Measurements from ENCODE around the gene TMEM184C.

The TMEM184C gene

GRCh38 chr4:147599206-147599605 is 18.0 kb upstream of the TMEM184C start:
- DNase-seq (ENCODE audit: low spot score) (no peak), FAIRE-seq (no peak)

GRCh38 chr4:147599769-147600168 is 17.4 kb upstream of the TMEM184C start:
- DNase-seq (ENCODE audit: low spot score) (no peak), FAIRE-seq (no peak)

GRCh38 chr4:147605499-147605898 is 11.7 kb upstream of the TMEM184C start:
- FAIRE-seq (no peak), DNase-seq (ENCODE audit: low spot score) (no peak)

GRCh38 chr4:147607471-147607870 is 9.7 kb upstream of the TMEM184C start:
- FAIRE-seq: no peak
- DNase-seq (ENCODE audit: low spot score): no peak

- FAIRE-seq: no peak
- no peak for DNase-seq (ENCODE audit: low spot score)
These were observed 6.5 kb upstream of the TMEM184C start for GRCh38 chr4:147610686-147611085.

- DNase-seq (ENCODE audit: low spot score) (no peak), FAIRE-seq (no peak)
These were observed 386 bp upstream of the TMEM184C start for GRCh38 chr4:147616849-147617172.

- no peak for DNase-seq (ENCODE audit: low spot score)
- FAIRE-seq: no peak
These were observed 869 bp downstream of the TMEM184C start for GRCh38 chr4:147617841-147618691.

GRCh38 chr4:147620315-147620714 is 3.1 kb downstream of the TMEM184C start:
- DNase-seq (ENCODE audit: low spot score) (no peak), FAIRE-seq (no peak)

GRCh38 chr4:147625733-147626132 is 8.5 kb downstream of the TMEM184C start:
- no peak for DNase-seq (ENCODE audit: low spot score)
- FAIRE-seq: no peak

GRCh38 chr4:147626903-147627302 is 9.7 kb downstream of the TMEM184C start:
- no peak for FAIRE-seq
- DNase-seq (ENCODE audit: low spot score): no peak

- DNase-seq (ENCODE audit: low spot score) (no peak), FAIRE-seq (no peak)
These were observed 11.2 kb downstream of the TMEM184C start for GRCh38 chr4:147628415-147628814.

GRCh38 chr4:147629783-147630730 is 12.9 kb downstream of the TMEM184C start:
- no peak for FAIRE-seq

GRCh38 chr4:147633113-147633512 is 15.9 kb downstream of the TMEM184C start:
- FAIRE-seq: no peak
- DNase-seq (ENCODE audit: low spot score): no peak

More at GRCh38 chr4:147629783-147630730, 12.9 kb downstream of the TMEM184C start:
- no peak for DNase-seq (ENCODE audit: low spot score)

GRCh38 chr4:147633643-147634042 is 16.4 kb downstream of the TMEM184C start:
- no peak for DNase-seq (ENCODE audit: low spot score)
- FAIRE-seq: no peak

- no peak for DNase-seq (ENCODE audit: low spot score)
- no peak for FAIRE-seq
These were observed 18.2 kb downstream of the TMEM184C start for GRCh38 chr4:147635348-147635747.

GRCh38 chr4:147638365-147638764 is 21.2 kb downstream of the TMEM184C start:
- DNase-seq (ENCODE audit: low spot score) (no peak), FAIRE-seq (no peak)

GRCh38 chr4:147638942-147639341 is 21.7 kb downstream of the TMEM184C start:
- DNase-seq (ENCODE audit: low spot score) (no peak), FAIRE-seq (no peak)

- FAIRE-seq: no peak
- DNase-seq (ENCODE audit: low spot score): no peak
These were observed 22.2 kb downstream of the TMEM184C start for GRCh38 chr4:147639388-147639787.

- FAIRE-seq: no peak
- no peak for DNase-seq (ENCODE audit: low spot score)
These were observed 23.1 kb downstream of the TMEM184C start for GRCh38 chr4:147640331-147640730.

- no peak for FAIRE-seq
These were observed 26.4 kb downstream of the TMEM184C start for GRCh38 chr4:147643616-147644015.

GRCh38 chr4:147644471-147644870 is 27.3 kb downstream of the TMEM184C start:
- no peak for FAIRE-seq
- DNase-seq (ENCODE audit: low spot score): no peak

More at GRCh38 chr4:147643616-147644015, 26.4 kb downstream of the TMEM184C start:
- DNase-seq (ENCODE audit: low spot score): no peak

GRCh38 chr4:147645099-147645498 is 27.9 kb downstream of the TMEM184C start:
- no peak for FAIRE-seq
- DNase-seq (ENCODE audit: low spot score): no peak
